ENCODE measurements around the gene HPD. TPM values are rescaled to one million over a fixed set of nuclear protein-coding genes. Genes with fewer than 3 reads are reported as not detected.

Gene HPD
- total and polyA plus RNA-seq, 2 experiments from 2014 or later, result 20.9 to 35.8 TPM

DNA sequence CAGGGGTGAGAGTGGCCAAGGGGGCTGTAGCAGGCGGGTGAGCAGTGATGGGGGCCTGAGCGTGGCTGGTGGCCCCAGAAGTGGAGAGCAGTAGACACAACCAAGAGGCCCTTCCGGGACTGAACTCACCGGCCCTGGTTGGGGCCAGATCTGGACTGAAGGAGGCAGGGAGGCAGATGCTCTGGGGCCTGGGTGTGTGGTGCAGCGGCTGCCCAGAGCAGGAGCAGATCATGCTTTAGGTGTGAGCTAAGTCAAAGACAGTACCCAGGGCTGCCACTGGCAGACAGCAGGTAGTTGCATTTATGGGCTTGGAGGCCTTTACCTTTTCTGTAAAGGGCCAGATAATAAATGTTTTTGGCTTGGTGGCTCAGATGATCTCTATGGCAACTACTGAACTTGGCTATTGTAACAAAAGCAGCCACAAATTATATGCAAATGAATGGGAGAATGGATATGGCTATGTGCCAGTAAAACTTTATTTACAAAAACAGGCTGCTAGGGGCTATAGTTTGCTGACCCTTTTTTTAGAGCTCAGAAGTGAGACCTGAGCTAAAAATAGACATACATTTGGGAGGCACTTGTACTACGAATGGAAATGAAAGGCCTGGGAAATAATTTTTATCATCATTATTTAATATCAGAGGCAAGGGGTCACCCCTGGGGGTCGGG, 29.3 kb downstream of the HPD start:
- no peaks in the 10 kb centered on the region for H3K27me3 ChIP-seq
- no peaks in the 10 kb centered on the region for H3K9me3 ChIP-seq (ENCODE audit: low read depth)
- no peaks in the 10 kb centered on the region for H3K79me2 ChIP-seq
- H3K4me3 ChIP-seq, result no peak overlapping the region
- H3K4me2 ChIP-seq, result no peak overlapping the region
- H3K9me2 ChIP-seq (replicated peaks; ENCODE audit: insufficient read depth), result no peaks in the 10 kb centered on the region
- H3K36me3 ChIP-seq (replicated peaks; ENCODE audit: insufficient read depth, low read depth), result no peaks in the 10 kb centered on the region
- no peaks in the 10 kb centered on the region for H4K20me1 ChIP-seq (ENCODE audit: insufficient read depth, poor library complexity, severe bottlenecking)
- H2AFZ ChIP-seq, result no peak overlapping the region
- H3K27ac ChIP-seq, result no peak overlapping the region
- WGBS (ENCODE audit: low lambda C conversion rate, missing lambda C conversion rate), result 98% methylated on average over 7 of the region's 7 CpGs
- H3K4me1 ChIP-seq (ENCODE audit: insufficient read depth), result no peaks in the 10 kb centered on the region
- no peak for DNase-seq (ENCODE audit: low spot score)
- TF ChIP-seq EZH2 (IDR thresholded peaks at IDR 0.05; ENCODE audit: borderline replicate concordance) (no peak), EZH2phosphoT487 (IDR thresholded peaks at IDR 0.05; ENCODE audit: low read depth, severe bottlenecking, unreplicated experiment) (no peak)
- TF ChIP-seq, protein P1, sequence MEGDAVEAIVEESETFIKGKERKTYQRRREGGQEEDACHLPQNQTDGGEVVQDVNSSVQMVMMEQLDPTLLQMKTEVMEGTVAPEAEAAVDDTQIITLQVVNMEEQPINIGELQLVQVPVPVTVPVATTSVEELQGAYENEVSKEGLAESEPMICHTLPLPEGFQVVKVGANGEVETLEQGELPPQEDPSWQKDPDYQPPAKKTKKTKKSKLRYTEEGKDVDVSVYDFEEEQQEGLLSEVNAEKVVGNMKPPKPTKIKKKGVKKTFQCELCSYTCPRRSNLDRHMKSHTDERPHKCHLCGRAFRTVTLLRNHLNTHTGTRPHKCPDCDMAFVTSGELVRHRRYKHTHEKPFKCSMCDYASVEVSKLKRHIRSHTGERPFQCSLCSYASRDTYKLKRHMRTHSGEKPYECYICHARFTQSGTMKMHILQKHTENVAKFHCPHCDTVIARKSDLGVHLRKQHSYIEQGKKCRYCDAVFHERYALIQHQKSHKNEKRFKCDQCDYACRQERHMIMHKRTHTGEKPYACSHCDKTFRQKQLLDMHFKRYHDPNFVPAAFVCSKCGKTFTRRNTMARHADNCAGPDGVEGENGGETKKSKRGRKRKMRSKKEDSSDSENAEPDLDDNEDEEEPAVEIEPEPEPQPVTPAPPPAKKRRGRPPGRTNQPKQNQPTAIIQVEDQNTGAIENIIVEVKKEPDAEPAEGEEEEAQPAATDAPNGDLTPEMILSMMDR (IDR thresholded peaks at IDR 0.05; ENCODE audit: poor library complexity), result no peak

DNA sequence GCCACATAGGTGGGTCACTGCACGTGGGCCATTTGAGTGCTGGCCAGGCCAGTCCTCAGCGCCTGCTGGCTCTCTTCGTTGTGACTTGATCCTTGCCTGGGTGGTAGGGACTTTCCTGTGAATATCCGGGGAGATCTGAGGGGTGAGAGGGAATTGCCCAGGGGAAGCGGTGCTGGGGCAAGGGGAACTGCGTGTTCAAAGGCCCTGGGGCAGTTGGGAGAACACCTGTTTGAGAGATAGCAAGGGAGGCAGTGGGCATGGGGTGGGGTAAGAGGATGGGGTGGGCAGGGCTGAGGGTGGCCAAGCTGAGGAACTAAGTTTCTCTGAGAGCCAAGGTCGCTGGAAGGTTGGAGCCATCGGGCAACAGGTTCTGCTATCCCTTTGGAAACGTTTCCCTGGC, 29.8 kb downstream of the HPD start:
- H4K20me1 ChIP-seq (ENCODE audit: insufficient read depth, poor library complexity, severe bottlenecking), result no peaks in the 10 kb centered on the region
- no peak overlapping the region for H2AFZ ChIP-seq
- no peak overlapping the region for H3K4me3 ChIP-seq
- no peak for DNase-seq (ENCODE audit: low spot score)
- H3K36me3 ChIP-seq (replicated peaks; ENCODE audit: insufficient read depth, low read depth), result no peaks in the 10 kb centered on the region
- no peaks in the 10 kb centered on the region for H3K27me3 ChIP-seq
- no peaks in the 10 kb centered on the region for H3K79me2 ChIP-seq
- H3K4me1 ChIP-seq (ENCODE audit: insufficient read depth), result no peaks in the 10 kb centered on the region
- no peak overlapping the region for H3K4me2 ChIP-seq
- no peak overlapping the region for H3K27ac ChIP-seq
- TF ChIP-seq, protein P1 (IDR thresholded peaks at IDR 0.05; ENCODE audit: poor library complexity), result no peak
- TF ChIP-seq EZH2phosphoT487 (IDR thresholded peaks at IDR 0.05; ENCODE audit: low read depth, severe bottlenecking, unreplicated experiment), result no peak
- no peak for TF ChIP-seq EZH2 (IDR thresholded peaks at IDR 0.05; ENCODE audit: borderline replicate concordance)
- 97% methylated on average over 9 of the region's 9 CpGs for WGBS (ENCODE audit: low lambda C conversion rate, missing lambda C conversion rate)
- no peaks in the 10 kb centered on the region for H3K9me3 ChIP-seq (ENCODE audit: low read depth)
- H3K9me2 ChIP-seq (replicated peaks; ENCODE audit: insufficient read depth), result no peaks in the 10 kb centered on the region

DNA sequence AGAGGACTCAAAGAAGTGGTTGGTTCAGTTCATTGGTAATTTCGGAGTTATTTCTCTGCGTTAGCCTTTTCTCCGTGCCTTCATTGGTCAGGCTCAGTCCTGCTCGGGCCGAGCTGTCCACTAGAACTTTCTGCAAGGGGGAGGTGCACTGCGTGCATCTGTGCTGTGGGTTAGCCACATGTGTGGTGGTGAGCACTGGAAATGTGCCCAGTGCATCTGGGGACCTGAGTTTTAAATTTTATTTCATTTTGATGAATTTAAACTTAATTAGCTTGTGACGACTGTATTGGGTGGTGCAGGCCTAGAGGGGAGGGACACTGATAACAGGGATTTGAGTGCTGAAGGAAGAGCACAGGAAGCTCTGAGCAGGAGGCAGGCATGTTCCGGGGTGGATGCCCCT, 30.4 kb downstream of the HPD start:
- Histone ChIP-seq H4K20me1 (ENCODE audit: insufficient read depth, poor library complexity, severe bottlenecking) (no peaks in the 10 kb centered on the region), H3K4me3 (no peak overlapping the region), H3K36me3 (replicated peaks; ENCODE audit: insufficient read depth, low read depth) (no peaks in the 10 kb centered on the region), H3K9me3 (ENCODE audit: low read depth) (no peaks in the 10 kb centered on the region), H2AFZ (no peak overlapping the region), H3K27me3 (no peaks in the 10 kb centered on the region), H3K27ac (no peak overlapping the region), H3K4me2 (no peak overlapping the region), H3K4me1 (ENCODE audit: insufficient read depth) (no peaks in the 10 kb centered on the region), H3K79me2 (no peaks in the 10 kb centered on the region), H3K9me2 (replicated peaks; ENCODE audit: insufficient read depth) (no peaks in the 10 kb centered on the region)
- TF ChIP-seq EZH2phosphoT487 (IDR thresholded peaks at IDR 0.05; ENCODE audit: low read depth, severe bottlenecking, unreplicated experiment) (no peak), EZH2 (IDR thresholded peaks at IDR 0.05; ENCODE audit: borderline replicate concordance) (no peak)
- TF ChIP-seq, protein P1 (IDR thresholded peaks at IDR 0.05; ENCODE audit: poor library complexity), result no peak
- WGBS (ENCODE audit: low lambda C conversion rate, missing lambda C conversion rate), result 97% methylated on average over 8 of the region's 8 CpGs
- no peak for DNase-seq (ENCODE audit: low spot score)
